GM19035 (cell line): Measurements from ENCODE around the gene NCK2.

ENCODE experiments used
- ATAC-seq: cut with Tn5 transposase; IDR thresholded peaks from one replicate; pipeline ENCODE4 v1.9.1; 2021; ENCODE audit not compliant: unreplicated experiment

The NCK2 gene

GRCh38 chr2:105809097-105809473, 64.4 kb downstream of the NCK2 start:
- peak; percentile 43 for ATAC-seq

- ATAC-seq: no peak
Observed at GRCh38 chr2:105809723-105810122, 65.0 kb downstream of the NCK2 start.

DNA sequence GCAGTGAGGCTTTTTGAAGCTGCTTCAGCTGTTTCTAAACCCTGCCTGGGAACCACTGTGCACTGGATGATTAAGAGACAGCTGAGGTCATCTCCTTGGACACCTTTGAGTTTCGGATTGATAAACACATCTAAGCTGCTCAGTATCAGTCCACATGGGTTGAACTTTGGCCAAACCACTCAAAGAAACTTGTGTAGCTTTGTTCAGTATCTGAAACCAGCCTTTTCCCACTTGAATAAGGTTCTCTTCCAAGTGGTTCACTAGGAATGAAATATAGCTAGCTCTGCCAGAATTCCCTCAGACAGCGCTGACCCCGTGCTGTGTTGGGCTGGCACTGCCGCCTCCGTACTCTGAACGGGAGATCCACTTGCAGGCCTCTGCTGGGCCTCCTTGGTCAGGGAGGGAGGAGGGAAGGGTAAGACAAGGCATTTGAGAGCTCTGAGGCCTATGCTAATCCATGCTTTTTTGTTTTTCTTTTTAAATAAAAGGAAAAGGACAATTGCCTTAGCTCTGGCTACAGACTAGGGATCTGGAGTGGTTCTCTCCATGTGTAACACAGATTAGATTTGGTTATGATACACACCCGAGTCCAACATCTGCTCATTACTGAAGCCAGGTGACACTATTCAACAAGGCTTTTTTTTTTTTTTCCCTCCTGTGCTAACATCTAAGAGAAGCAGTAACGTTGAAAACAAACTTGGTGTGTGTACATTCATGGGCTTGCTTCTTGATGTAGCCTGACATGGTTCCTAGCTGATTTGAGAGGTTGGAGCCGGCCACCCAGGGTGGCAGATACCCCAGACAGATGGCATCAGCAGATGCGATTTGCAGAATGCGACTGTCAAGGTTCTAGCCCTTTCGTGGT, 67.7 kb downstream of the NCK2 start:
- peak; percentile 93 for ATAC-seq

DNA sequence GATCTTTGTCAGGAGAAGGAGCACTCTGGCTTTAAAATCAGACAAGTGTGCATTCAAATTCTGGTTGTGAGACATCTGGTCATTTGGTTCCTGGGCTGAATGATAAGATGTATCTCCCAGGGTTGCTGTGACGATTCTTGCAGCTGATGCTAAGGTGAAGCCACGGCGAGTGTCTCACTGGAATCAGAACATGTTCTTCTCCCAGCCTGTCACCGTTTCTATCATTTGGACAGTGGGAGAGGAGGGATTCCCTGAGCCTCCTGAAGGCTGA, 68.3 kb downstream of the NCK2 start:
- ATAC-seq: no peak

- ATAC-seq: no peak
Observed at GRCh38 chr2:105813405-105813804, 68.7 kb downstream of the NCK2 start.

DNA sequence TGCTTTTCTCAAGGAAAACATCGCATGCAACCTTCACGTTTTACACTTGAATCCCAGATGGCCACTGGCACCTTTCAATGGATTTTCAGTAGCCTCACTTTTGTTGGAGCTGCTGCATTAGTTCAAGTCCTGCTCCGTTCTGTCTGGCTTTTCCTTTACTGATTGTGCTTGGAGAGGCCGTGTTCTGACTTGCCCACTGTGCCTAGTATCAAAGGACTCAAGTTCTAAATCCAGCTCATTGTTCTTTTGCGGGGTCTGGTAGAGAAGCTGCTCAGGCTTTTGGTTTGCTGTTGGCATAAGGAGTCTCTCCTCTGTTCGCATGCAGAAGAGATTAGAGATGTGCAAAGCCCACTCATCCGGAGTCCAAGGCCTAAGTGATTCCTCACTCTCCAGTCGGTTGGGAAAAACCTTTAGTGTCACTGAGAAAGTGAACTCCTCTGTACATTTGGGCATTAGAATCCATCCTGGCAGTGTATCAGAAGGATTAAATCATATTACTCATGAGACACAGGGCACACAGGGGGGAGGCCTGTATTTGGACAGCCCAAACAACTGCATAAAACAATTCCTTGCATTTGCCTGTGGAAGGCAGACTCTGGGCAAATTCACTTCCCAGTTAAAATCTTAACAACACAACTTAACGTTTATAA, 69.7 kb downstream of the NCK2 start:
- ATAC-seq: no peak

GRCh38 chr2:105815401-105815800, 70.7 kb downstream of the NCK2 start:
- no peak for ATAC-seq

DNA sequence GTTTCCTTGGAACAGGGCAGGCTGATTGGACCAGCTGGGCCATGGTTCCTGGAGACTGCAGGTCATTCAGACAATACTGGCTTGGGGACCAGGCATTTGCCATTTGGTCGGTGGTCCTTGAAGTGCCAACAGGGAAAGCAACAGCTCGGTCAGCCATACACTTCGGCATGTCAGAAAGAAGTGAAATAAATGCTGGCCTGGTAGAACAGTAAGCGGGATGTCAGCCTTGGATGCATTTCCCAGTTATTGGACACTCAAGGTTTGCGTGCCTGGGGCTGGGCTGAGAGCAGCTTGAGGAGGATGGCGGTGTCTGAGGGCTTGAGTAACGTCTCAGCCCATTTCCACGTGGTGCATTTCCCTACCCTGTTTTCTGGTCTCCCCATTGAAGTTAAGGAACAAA, 75.4 kb downstream of the NCK2 start:
- no peak for ATAC-seq

- ATAC-seq: no peak
Observed at GRCh38 chr2:105820691-105821090, 76.0 kb downstream of the NCK2 start.

GRCh38 chr2:105821428-105822125, 76.9 kb downstream of the NCK2 start:
- ATAC-seq: no peak

GRCh38 chr2:105822186-105822585, 77.5 kb downstream of the NCK2 start:
- peak; percentile 96 for ATAC-seq

DNA sequence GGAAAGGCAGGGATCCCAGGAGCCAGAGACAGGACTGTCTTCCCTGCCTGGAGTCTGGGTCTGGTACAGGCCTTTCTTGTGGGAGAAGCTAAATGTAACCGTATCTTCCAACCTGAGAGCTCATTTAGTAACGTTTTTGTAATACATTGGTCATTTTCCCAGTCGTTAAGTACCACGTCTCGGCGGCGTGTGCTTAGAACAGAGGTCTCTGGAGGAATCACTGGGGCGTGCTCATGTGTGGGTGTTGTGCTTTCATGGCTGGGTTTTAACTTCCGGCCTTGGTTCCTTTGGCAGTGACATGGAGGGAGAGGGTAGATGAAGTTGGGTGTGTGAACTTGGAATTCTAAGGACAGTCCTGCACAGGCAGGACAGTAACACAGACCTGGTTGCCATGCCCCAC, 79.7 kb downstream of the NCK2 start:
- ATAC-seq: no peak

GRCh38 chr2:105827351-105828096, 82.8 kb downstream of the NCK2 start:
- no peak for ATAC-seq

DNA sequence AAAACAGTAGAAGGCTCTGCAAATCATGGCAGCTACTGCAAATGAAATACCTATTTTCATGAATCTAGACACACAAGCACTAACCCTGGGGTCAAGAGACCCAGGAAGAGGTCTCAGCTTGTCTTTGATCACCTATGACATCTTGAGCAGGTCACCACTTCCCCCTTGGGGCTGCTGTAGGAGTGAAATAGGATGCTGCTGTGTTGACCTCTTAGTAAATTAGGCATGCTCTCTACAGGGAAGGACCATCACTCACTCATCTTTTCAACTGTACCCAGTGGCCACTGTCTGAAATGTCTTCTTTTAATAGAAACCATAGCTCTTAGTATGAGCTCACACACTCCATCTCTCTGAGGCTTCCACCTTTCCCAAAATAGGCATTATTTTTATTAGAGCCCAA, 83.8 kb downstream of the NCK2 start:
- no peak for ATAC-seq

GRCh38 chr2:105834931-105835330, 90.2 kb downstream of the NCK2 start:
- ATAC-seq: peak; percentile 76

DNA sequence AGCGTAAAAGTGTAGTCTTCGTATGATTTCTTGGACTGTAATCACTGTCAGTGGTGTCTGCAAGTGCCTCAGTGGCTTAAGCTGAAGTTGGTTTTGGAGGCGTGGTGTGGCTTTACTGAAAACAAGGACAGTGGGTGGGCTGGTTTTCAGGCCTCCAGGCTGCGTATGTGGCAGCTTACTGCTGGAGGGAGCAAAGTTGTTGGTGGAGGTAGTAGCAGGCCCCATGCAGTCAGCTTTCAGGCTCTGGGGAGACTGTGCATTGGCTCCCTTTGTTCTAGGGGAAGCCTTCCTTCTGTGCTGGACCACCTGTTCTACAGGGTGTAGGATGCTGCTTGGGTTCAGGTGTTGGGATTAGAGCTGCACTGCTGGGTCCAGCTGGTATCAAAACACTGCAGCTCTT, 91.6 kb downstream of the NCK2 start:
- ATAC-seq: no peak

DNA sequence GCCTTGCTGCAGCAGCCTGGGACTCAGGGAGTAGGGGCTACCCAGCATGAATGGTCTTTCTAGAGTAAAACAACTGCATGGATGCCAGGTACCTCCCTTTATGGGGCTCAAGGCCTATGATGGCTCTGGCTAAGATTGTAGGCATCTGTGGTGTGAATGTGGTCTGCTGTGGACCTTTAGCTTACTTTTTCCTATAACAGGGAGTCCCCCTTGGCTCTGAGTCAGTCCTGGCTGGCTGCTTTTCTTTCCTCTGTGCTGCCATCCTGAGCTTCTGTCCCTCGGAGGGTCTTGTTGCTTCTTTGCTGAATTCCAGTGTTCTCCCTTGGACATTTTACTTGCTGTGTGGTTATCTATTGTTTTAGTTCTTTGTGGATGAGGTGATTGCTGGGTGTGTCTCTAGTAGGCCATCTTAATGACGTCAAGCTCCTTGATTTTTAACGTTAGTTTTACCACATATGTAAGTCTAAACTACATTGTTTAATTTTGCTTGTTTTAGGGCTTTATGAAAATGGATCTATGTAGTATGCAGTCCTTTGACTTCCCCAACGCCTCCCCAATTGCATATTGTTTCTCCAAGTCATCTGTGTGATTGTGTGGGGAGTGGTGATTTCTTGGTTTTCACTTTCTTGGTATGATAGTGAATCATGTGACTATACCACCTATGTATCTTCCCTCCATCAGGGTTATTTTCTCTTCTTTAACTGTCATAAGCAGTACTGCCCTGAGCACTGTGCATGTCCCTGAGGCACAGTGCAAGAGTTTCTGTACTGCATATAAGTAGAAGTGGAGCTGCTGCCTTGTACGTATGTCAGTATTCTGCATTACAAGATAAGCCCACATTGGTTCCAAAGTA, 92.4 kb downstream of the NCK2 start:
- ATAC-seq: no peak

DNA sequence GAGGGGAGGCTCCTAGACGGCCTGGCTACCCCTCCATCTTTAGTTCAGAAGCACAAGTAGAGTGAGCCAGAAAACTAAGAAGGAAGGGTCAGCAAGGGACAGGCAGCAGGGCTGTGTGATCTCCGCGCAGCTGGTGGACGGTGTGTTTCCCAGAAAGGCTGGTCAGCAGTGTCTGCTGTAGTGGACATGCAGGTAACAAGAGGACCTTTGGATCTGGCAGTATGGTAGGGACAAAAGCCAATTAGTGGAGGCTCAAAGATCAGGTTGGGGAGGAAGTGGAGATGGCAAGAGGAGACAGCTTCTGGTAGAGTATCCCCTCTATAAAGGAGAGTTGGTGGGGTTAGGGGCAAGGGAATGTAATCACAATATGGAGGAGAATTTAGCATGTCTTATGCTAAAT, 95.1 kb downstream of the NCK2 start:
- no peak for ATAC-seq

DNA sequence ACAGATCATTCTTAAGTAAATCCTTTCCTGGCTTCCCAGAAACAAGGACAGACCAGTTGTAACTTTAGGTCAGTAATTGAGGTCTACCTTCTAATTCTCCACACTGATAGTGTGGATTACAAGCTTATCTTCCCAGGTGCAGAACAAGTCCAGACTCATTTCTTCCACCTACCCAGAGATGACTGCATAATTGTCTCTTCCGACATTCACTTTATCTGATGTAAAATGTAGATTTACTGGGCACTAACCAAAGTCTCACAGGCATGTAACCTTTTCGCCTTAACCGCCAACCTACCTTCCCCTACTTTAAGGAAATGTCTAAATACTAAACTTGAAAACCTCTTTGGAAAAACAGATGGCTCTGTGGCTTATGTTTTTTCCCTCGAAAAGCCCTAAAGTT, 96.2 kb downstream of the NCK2 start:
- ATAC-seq: no peak

DNA sequence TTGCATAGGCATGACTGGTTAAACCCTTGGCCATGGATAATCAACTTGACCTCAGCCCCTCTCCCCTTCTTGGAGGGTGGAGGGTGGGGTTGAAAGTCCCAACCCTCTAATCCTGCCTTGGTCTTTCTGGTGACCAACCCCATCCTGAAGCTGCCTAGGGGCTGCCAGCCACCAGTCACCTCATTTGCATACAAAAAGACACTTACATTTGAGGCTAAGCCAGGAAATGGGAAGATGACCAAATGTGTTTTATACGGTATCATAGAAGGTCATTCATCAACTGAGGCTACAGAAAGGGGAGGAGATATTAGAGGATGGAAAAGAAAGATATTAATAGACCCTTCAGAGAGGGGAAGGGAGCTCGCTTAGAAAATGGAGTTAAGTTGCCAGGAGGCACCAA, 96.8 kb downstream of the NCK2 start:
- no peak for ATAC-seq

DNA sequence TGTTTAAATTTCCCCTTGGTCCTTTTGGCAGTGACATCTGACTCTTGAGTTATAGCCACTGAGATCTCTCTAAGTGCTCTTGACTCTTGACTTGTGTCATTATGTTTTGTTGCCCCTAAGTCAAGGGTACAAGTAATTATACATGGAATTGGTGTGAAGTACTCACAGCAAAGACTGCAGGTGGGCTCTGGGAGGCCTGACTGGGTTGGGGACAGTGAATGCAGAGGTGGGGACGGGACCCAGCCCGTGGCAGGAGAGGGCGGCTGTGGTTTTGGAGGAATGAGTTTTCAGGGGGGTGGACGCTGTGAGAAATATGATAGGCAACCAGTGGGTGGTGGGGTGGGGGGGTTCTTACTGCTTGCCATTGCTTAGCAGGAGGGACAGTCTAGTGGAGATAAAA, 97.8 kb downstream of the NCK2 start:
- ATAC-seq: no peak
